ENCODE measurements around the gene LAP3.
"Not testable (repeated sequence)": the region's sequence is repeated elsewhere in the genome, so short reads cannot be mapped to it uniquely, and the experiment has no call there.

LAP3 gene

DNA sequence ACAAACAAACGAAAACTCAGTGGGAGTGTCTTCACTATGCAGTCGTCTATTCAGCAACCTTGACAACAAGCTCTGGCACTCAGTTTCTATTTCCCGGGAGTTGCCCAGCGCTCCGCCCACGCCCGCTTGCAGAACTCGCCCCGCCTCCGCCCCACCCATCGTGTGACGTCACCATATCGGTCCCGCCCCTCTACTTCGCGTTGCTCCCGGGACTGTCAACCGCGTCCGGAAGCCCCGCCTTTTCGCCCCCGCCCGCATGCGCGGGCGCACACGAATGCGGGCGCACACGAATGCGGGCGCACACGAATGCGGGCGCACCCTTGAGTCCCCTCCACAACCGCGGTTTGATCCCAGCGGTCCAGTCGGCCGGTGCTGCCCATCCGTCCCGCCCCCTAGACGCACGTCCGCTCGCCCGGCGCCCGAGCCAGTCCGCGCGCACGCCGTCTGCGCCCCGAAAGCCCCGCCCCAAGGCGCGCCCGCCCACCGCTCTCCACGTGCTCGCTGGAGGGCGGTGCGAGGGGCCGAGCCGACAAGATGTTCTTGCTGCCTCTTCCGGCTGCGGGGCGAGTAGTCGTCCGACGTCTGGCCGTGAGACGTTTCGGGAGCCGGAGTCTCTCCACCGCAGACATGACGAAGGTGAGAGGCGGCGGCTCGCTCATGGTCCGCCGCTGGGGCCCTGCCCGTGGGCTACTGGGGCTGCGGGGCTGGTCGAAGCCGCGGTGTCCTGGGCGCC is at the start of gene LAP3:
Gene LAP3 (plus strand): TSS at position 267 of the 733 bp plus-strand sequence. CDS start 268 bp downstream, at position 535.
- peak; percentile 92 for DNase-seq (ENCODE audit: low spot score)

- DNase-seq (ENCODE audit: low spot score): no peak
Measured at GRCh38 chr4:17528551-17529165, 48.3 kb upstream of the LAP3 start.

GRCh38 chr4:17531538-17532285 is 45.3 kb upstream of the LAP3 start:
- no peak for DNase-seq (ENCODE audit: low spot score)

- no peak for DNase-seq (ENCODE audit: low spot score)
Measured at GRCh38 chr4:17534705-17535104, 42.3 kb upstream of the LAP3 start.

GRCh38 chr4:17535242-17535641 is 41.8 kb upstream of the LAP3 start:
- no peak for DNase-seq (ENCODE audit: low spot score)

GRCh38 chr4:17535906-17536305 is 41.1 kb upstream of the LAP3 start:
- DNase-seq (ENCODE audit: low spot score): no peak

DNA sequence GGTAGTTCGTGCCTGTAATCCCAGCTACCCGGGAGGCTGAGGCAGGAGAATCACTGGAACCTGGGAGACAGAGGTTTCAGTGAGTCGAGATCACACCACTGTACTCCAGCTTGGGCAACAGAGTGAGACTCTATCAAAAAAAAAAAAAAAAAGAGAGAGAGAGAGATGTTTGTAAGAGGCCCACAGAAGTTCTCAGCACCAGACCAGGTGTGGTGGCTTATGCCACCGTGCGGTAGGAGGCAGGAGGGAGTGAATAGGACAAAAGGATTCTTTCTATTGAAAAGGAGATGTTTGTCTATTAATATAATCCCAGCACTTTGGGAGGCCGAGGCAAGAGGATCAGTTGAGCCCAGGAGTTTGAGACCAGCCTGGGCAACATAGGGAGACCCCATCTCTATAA is 39.9 kb upstream of the LAP3 start:
- DNase-seq (ENCODE audit: low spot score): not testable (repeated sequence)

- DNase-seq (ENCODE audit: low spot score): peak; percentile 20
Measured at GRCh38 chr4:17544205-17544604, 32.8 kb upstream of the LAP3 start.

DNA sequence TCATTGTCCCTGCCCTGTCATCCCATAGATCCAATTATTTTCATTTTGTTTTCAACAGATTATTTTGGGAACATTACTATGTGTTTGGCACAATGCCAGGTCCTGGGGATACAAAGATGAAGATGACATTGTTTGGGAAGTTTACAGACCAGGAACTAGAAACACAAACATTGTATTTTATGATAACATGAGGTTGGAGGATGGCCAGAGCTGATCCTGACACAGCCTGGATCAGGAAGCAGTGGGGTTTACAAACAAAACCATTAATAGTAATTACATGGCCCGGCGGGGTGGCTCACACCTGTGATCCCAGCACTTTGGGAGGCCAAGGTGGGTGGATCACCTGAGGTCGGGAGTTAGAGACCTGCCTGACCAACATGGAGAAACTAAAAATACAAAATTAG is 32.2 kb upstream of the LAP3 start:
- DNase-seq (ENCODE audit: low spot score): peak; percentile 12

DNA sequence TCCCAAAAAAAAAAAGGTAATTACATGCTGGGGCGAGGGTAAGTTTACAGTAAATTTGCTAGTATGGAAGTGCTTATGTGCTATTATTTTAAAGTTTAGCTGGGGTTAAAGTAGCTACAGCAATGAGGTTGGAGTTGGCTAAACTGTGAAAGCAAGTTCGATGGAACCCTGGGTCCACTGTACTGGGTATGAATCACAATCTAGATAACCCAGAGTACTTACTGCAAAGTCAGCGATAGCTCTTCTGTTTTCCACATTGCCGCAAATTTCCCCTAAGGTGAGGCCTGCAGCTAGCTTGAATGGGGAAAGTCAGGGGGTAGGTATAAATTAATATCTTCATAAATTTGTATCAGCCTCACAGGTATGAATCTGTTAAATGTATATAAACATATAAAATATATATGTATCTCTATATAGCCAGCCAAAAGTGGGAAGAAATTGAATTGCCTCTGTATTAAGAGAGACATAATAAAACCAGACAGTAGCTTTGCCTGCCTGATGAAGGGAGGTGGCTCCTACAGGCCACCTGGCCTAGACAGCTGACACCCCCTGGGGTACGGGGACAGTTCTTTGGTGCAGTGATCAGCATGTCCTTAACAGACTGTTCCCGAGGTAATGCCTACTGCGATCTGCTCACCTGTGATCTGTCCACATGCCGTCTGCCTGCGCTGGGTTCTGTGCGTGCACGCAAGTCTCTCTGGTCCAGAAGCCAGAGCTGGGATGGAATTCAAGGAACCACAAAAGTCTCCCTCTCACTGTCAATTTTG is 31.4 kb upstream of the LAP3 start:
- no peak for DNase-seq (ENCODE audit: low spot score)

GRCh38 chr4:17546222-17546621 is 30.8 kb upstream of the LAP3 start:
- no peak for DNase-seq (ENCODE audit: low spot score)

- no peak for DNase-seq (ENCODE audit: low spot score)
Measured at GRCh38 chr4:17546678-17547077, 30.3 kb upstream of the LAP3 start.

DNA sequence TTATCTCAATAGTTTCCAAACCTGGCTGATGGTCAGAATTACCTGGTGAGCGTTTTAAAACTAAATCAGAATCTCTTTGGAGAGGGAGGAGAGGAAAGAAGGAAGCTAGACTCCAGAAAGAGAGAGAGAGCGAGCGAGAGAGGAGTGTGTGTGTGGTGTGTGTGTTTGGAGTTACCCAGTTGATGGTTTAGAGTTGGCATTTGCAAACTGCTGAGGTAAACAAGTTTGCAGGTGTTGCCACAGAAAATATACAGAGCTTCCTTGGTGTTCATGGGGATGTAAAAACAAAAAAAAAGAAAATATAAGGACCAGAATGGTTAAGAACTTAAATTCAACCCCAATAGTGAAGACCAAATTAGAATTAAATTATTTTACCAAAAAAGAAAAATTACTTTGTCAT is 26.4 kb upstream of the LAP3 start:
- no peak for DNase-seq (ENCODE audit: low spot score)

DNA sequence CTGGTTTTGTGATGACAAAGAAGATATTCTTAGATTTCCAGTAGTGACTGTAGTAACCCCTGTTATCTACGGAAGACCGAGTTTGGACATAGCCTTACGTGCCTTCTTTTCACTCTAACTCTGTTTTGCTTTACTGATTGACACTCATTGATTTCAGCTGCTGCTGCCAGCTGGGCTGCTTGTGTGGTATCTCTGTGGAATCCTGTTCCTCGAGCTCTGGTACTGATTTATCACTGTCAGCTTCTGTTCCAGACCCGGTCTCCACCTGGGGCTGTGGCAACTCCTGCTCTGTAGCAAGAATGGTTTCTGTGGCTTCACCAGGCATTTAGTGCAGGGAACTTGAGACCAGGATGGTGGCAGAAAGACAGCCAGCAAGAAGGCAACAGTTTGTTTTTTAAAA is 24.6 kb upstream of the LAP3 start:
- DNase-seq (ENCODE audit: low spot score): no peak

DNA sequence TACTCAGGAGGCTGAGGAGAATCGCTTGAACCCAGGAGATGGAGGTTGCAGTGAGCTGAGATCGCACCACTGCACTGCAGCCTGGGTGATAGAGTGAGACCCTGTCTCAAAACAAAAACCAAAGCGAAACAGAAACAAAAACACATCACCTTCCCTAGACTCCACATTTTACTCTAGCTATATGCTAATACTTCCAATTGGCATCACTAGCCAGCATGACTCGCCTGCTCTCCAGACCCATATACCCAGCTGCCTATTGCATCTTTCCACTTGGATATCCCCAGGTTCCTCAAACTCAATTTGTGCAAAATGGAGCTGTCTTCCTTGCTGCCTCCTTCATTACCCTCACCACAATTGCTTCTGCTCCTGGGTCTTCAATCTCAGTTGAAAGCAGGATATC is 22.4 kb upstream of the LAP3 start:
- no peak for DNase-seq (ENCODE audit: low spot score)

- DNase-seq (ENCODE audit: low spot score): no peak
Measured at GRCh38 chr4:17556498-17556897, 20.5 kb upstream of the LAP3 start.

DNA sequence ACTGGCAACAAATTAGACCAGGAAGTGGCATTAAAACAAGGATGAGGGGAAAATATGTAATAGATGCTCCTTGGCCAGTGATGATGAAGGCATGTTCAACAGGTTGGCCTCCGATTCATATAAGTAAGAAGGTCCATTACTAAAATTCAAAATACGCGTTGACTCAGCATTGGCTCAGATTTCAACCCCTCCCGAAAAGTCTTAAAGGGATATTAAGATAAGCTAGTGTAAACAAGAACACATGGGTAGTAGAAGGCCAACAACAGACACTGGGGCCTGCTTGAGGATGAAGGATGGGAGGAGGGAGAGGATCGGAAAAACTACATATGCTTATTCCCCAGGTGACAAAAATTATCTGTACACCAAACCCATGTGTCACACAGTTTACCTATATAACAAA is 19.1 kb upstream of the LAP3 start:
- DNase-seq (ENCODE audit: low spot score): no peak

- no peak for DNase-seq (ENCODE audit: low spot score)
Measured at GRCh38 chr4:17558941-17559708, 17.9 kb upstream of the LAP3 start.

GRCh38 chr4:17559709-17560048 is 17.3 kb upstream of the LAP3 start:
- DNase-seq (ENCODE audit: low spot score): no peak

DNA sequence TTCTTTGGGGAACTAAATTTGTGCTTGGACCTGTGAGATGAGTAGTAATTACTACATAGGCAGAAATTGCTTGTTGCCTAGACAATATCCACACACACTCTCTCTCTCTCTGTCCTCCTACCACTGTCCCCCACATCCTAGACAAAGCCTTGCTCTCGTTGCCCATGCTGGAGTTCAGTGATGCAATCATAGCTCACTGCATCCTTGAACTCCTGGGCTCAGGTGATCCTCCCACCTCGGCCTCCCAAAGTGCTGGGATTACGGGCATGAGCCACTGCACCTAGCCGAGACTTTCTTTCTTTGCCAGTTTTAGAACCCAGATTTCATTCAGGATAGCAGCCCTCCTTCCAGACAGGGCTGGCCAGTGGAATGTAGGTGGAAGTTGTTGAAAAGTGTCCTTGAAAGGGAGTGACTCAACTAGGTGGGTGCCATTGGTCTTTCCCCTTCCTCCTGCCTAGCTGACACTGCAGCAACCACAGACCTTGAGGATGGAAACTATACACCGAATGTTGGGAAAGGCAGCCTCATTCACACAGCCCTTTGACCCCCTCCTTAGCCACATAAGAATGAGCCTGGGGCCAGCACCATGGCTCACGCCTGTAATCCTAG is 16.8 kb upstream of the LAP3 start:
- DNase-seq (ENCODE audit: low spot score): no peak

DNA sequence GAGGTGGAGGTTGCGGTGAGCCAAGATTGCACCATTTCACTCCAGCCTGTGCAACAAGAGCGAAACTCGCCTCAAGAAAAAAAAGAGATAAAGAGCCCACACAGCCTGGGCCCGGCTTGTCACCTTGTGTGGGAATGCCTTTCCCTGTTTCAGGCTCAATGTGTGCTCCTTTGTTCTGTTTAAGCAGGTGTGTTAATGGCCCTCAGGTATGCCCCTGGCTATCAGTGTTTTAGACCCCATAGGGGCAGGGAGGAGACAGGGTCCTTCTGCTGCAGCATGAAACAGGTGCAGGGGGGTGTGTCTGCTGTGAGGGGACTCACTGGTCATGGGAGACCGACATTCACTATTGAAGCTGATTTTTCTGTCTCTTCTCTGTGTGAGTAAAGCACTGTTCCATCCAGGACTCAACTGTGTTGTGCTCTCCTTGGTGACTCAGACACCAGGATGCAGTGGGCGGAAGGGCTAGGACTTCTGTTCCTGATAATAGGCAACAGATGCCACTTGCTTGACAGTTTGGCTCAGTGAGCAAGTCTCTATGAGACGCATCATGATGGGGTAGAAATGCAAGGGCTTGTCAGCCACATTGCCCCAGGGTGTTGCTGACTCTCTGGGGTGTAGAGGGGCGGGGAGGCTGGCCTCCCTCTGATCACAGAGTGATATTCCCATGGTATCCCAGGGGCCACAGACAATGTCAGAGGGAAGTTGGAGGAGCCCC is 15.6 kb upstream of the LAP3 start:
- DNase-seq (ENCODE audit: low spot score): peak; percentile 32

All from kidney capillary endothelial cell (primary cell).